GM23338 (cell line): ENCODE measurements around the gene ARHGAP10. TPM values are rescaled to one million over a fixed set of nuclear protein-coding genes. Genes with fewer than 3 reads are reported as not detected.

ENCODE experiments used
- ATAC-seq: fragments of 200-7000 bp; cut with Tn5 transposase; 3 replicates; pipeline ENCODE4 v1.9.1; 2020
- DNase-seq: peaks from one replicate; pipeline ENCODE4 v3.0.0-alpha.2; 2015; ENCODE audit warnings: low spot score
- H2AFZ ChIP-seq: fragments of 200-600 bp; sonication (generic); 2 replicates; pipeline ENCODE4 v1.8.0; 2016; ENCODE audit warnings: antibody characterized with exemption, mild to moderate bottlenecking, moderate library complexity
- H3F3A ChIP-seq: fragments of 200-600 bp; sonication (generic); replicated peaks from 2 replicates; pipeline ENCODE4 v1.8.0; 2017; ENCODE audit warnings: antibody characterized with exemption, mixed run types, low read depth
- H3K27ac ChIP-seq: fragments of 200-600 bp; sonication (generic); 2 replicates; pipeline ENCODE4 v1.6.1; 2016; ENCODE audit warnings: low read depth
- H3K27me3 ChIP-seq: fragments of 200-600 bp; sonication (generic); 2 replicates; pipeline ENCODE4 v1.8.0; 2016; ENCODE audit warnings: mild to moderate bottlenecking, mixed run types, moderate library complexity; ENCODE audit not compliant: insufficient read depth
- H3K36me3 ChIP-seq: fragments of 200-600 bp; sonication (generic); 2 replicates; pipeline ENCODE4 v1.8.0; 2016; ENCODE audit warnings: mild to moderate bottlenecking; ENCODE audit not compliant: insufficient read depth
- H3K4me1 ChIP-seq: fragments of 200-600 bp; sonication (generic); 2 replicates; pipeline ENCODE4 v1.8.0; 2016; ENCODE audit warnings: mild to moderate bottlenecking, moderate library complexity; ENCODE audit not compliant: insufficient read depth
- H3K4me2 ChIP-seq: fragments of 200-600 bp; sonication (generic); 2 replicates; pipeline ENCODE4 v1.7.1; 2017; ENCODE audit warnings: mixed run types
- H3K4me3 ChIP-seq: fragments of 200-600 bp; sonication (generic); 2 replicates; pipeline ENCODE4 v1.6.1; 2016; ENCODE audit warnings: mixed run types
- H3K79me2 ChIP-seq: fragments of 200-600 bp; sonication (generic); replicated peaks from 2 replicates; pipeline ENCODE4 v1.8.0; 2017; ENCODE audit warnings: mild to moderate bottlenecking; ENCODE audit not compliant: insufficient read depth
- H3K9me2 ChIP-seq: fragments of 200-600 bp; sonication (generic); 2 replicates; pipeline ENCODE4 v1.8.0; 2017; ENCODE audit not compliant: insufficient read depth
- H4K20me1 ChIP-seq: fragments of 200-600 bp; sonication (generic); replicated peaks from 2 replicates; pipeline ENCODE4 v1.8.0; 2017; ENCODE audit warnings: mild to moderate bottlenecking; ENCODE audit not compliant: insufficient read depth
- H3K27ac Mint-ChIP-seq: 2 replicates; pipeline ENCODE4 v1.8.0; 2020; ENCODE audit warnings: inconsistent platforms, mild to moderate bottlenecking, moderate library complexity, mixed read lengths
- H3K27me3 Mint-ChIP-seq: 3 replicates; pipeline ENCODE4 v1.8.0; 2022; ENCODE audit warnings: low read depth, mild to moderate bottlenecking, moderate library complexity, mixed read lengths, inconsistent platforms; ENCODE audit not compliant: insufficient read depth, poor library complexity
- H3K36me3 Mint-ChIP-seq: 3 replicates; pipeline ENCODE4 v1.8.0; 2021; ENCODE audit warnings: low read depth, mild to moderate bottlenecking, inconsistent platforms, moderate library complexity, mixed read lengths
- H3K4me1 Mint-ChIP-seq: 3 replicates; pipeline ENCODE4 v1.8.0; 2020; ENCODE audit warnings: mild to moderate bottlenecking, inconsistent platforms, mixed read lengths
- H3K4me3 Mint-ChIP-seq: 3 replicates; pipeline ENCODE4 v1.8.0; 2021; ENCODE audit warnings: moderate library complexity, mild to moderate bottlenecking, inconsistent platforms, mixed read lengths
- H3K9me3 Mint-ChIP-seq: 3 replicates; pipeline ENCODE4 v1.8.0; 2020; ENCODE audit warnings: moderate library complexity, mild to moderate bottlenecking, inconsistent platforms, mixed read lengths
- CREB1 ChIP-seq: fragments of 250-450 bp; sonication (Bioruptor Pico); IDR thresholded peaks from 2 replicates; pipeline ENCODE4 v1.5.0; 2020; ENCODE audit warnings: low read depth, mild to moderate bottlenecking, moderate library complexity
- EZH2 ChIP-seq: fragments of 200-600 bp; sonication (generic); IDR thresholded peaks from one replicate; pipeline ENCODE4 v1.8.0; 2017; ENCODE audit warnings: antibody characterized with exemption, mild to moderate bottlenecking, low read depth; ENCODE audit not compliant: unreplicated experiment
- EZH2phosphoT487 ChIP-seq: fragments of 200-600 bp; sonication (generic); IDR thresholded peaks from one replicate; pipeline ENCODE4 v1.8.1; 2018; ENCODE audit warnings: antibody characterized with exemption; ENCODE audit not compliant: unreplicated experiment
- JUNB ChIP-seq: IDR thresholded peaks from one replicate; pipeline ENCODE4 v1.6.1; 2016; ENCODE audit warnings: antibody characterized with exemption; ENCODE audit not compliant: unreplicated experiment
- NANOG ChIP-seq: IDR thresholded peaks from 2 replicates; pipeline ENCODE4 v1.6.1; 2016; ENCODE audit warnings: antibody characterized with exemption, borderline replicate concordance
- POLR2AphosphoS5 ChIP-seq: IDR thresholded peaks from 2 replicates; pipeline ENCODE4 v1.6.1; 2016; ENCODE audit warnings: antibody characterized with exemption, low read depth
- REST ChIP-seq: IDR thresholded peaks from one replicate; pipeline ENCODE4 v1.6.1; 2018; ENCODE audit warnings: antibody characterized with exemption; ENCODE audit not compliant: unreplicated experiment
- STAT1 ChIP-seq: IDR thresholded peaks from one replicate; pipeline ENCODE4 v1.6.1; 2016; ENCODE audit warnings: antibody characterized with exemption; ENCODE audit not compliant: unreplicated experiment
- ZNF331 ChIP-seq: fragments of 250-450 bp; sonication (Bioruptor Pico); IDR thresholded peaks from 2 replicates; pipeline ENCODE4 v1.5.0; 2020; ENCODE audit warnings: low read depth, mild to moderate bottlenecking, moderate library complexity
- polyA plus RNA-seq: library from polyadenylated mRNA; unstranded; fragments of >200 nt; fragmentation: Nextera tagmentation; extraction: Ambion mirVana; gene quantifications from 2 replicates; pipeline ENCODE4 v1.2.1, GENCODE V29; 2016
- total RNA-seq: library from RNA; depleted of rRNA; stranded (reverse); fragments of >200 nt; shearing (Covaris generic); gene quantifications from 2 replicates; pipeline ENCODE4 v1.2.3, GENCODE V29; 2014
- TF ChIP-seq, protein P1 (sequence below), 2 experiments: fragments of 200-600 bp in 1 of 2; sonication (generic) in 1 of 2; conservative IDR thresholded peaks; 2 replicates each; pipeline versions ENCODE4 v1.5.1 to v1.6.1; 2016 to 2017; ENCODE audit warnings: antibody characterized with exemption in 2 of 2, low read depth in 2 of 2, mild to moderate bottlenecking in 2 of 2, moderate library complexity in 1 of 2

Gene ARHGAP10
- total and polyA plus RNA-seq, 2 experiments from 2014 or later = 5.1 to 6.3 TPM

- TF ChIP-seq REST (no peak), JUNB (no peak), EZH2 (no peak)
Observed at GRCh38 chr4:148057516-148057915, 325.6 kb downstream of the ARHGAP10 start (continued).

- DNase-seq = no peak
- Histone ChIP-seq H3K9me2 (no peaks in the 10 kb centered on the region), H3F3A (no peaks in the 10 kb centered on the region), H3K27me3 (no peaks in the 10 kb centered on the region), H4K20me1 (no peaks in the 10 kb centered on the region), H3K36me3 (no peaks in the 10 kb centered on the region), H2AFZ (no peak overlapping the region), H3K4me3 (no peak overlapping the region), H3K4me1 (peaks cover 31% of the 10 kb centered on the region), H3K4me2 (no peak overlapping the region), H3K27ac (no peak overlapping the region), H3K79me2 (no peaks in the 10 kb centered on the region)
- Mint-ChIP-seq H3K36me3 (no peaks in the 10 kb centered on the region), H3K4me1 (peaks cover 37% of the 10 kb centered on the region), H3K27ac (0 out of 2 replicates have a peak overlapping the region, but pooled peaks have one; percentile 11), H3K9me3 (no peaks in the 10 kb centered on the region), H3K27me3 (no peaks in the 10 kb centered on the region), H3K4me3 (no peak overlapping the region)
- ATAC-seq = no peak
- TF ChIP-seq POLR2AphosphoS5 (no peak), REST (no peak), CREB1 (CRISPR knock-in tag) (no peak), NANOG (no peak), EZH2phosphoT487 (no peak), JUNB (no peak), STAT1 (no peak), ZNF331 (no peak), EZH2 (no peak)
- TF ChIP-seq, protein P1, sequence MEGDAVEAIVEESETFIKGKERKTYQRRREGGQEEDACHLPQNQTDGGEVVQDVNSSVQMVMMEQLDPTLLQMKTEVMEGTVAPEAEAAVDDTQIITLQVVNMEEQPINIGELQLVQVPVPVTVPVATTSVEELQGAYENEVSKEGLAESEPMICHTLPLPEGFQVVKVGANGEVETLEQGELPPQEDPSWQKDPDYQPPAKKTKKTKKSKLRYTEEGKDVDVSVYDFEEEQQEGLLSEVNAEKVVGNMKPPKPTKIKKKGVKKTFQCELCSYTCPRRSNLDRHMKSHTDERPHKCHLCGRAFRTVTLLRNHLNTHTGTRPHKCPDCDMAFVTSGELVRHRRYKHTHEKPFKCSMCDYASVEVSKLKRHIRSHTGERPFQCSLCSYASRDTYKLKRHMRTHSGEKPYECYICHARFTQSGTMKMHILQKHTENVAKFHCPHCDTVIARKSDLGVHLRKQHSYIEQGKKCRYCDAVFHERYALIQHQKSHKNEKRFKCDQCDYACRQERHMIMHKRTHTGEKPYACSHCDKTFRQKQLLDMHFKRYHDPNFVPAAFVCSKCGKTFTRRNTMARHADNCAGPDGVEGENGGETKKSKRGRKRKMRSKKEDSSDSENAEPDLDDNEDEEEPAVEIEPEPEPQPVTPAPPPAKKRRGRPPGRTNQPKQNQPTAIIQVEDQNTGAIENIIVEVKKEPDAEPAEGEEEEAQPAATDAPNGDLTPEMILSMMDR (conservative IDR thresholded peaks at IDR 0.05; ENCODE audit: low read depth in 2 of 2) = no peak
Observed at GRCh38 chr4:148057984-148058859, 326.3 kb downstream of the ARHGAP10 start.
